ENCODE results near the gene NRN1L.
"Not testable (repeated sequence)": the region's sequence is repeated elsewhere in the genome, so short reads cannot be mapped to it uniquely, and the experiment has no call there.

Gene NRN1L

DNA sequence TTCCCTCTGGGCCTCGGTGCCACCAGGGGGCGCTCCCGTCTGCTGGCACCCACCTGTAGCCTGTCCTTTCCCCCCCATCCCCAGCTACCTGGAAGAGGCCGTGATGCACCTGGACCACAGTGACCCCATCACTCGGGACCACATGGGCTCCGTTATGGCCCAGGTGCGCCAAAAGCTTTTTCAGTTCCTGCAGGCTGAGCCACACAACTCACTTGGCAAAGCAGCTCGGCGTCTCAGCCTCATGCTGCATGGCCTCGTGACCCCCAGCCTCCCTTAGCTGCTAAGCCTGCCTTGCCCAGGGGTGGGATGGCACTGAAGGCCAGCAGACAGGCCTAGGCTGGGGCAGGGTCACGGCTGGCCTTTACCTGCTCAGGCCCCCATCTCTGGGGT lies 818 bp upstream of the NRN1L start:
- DNase-seq = peak; percentile 3

DNA sequence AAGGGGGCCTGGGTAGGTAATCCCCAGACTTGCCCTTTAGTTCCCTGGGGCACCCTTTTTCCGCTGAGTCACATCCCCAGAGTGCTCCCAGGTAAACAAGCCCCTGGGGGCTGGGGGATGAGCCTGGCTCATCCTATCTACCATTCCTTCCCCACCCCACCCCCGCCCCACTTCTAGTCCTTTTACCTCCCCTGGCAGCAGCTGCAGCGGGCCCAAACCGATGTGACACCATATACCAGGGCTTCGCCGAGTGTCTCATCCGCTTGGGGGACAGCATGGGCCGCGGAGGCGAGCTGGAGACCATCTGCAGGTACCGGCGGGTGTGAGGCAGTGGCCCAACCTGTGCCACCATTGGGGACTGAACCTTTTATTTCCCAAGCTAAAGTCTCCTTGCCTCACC lies 860 bp downstream of the NRN1L start:
- no peak for DNase-seq

DNA sequence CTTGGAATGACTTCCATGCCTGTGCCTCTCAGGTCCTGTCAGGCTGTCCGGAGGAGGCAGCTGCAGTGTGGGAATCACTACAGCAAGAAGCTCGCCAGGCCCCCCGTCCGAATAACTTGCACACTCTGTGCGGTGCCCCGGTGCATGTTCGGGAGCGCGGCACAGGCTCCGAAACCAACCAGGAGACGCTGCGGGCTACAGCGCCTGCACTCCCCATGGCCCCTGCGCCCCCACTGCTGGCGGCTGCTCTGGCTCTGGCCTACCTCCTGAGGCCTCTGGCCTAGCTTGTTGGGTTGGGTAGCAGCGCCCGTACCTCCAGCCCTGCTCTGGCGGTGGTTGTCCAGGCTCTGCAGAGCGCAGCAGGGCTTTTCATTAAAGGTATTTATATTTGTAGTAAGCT lies 1.3 kb downstream of the NRN1L start:
- no peak for DNase-seq

DNA sequence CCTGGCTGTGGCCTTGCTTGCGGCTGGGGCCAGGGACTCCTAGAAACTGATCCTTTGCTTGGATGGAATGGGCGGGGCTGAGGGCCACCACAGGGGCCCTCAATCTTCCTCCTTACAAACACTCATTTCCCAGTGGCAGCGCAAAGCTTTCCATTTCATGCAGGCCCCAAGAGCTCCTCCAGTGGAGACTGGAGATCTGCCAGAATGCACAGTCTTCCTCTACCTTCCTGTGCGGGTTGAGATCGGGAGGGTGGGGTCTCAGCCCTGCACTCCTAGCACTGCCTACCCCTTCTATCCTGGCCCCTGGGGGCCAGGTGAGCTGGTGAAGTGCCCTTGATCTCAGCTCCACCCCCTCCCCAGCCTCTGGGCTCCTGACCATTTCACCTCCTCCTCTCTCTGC lies 1.7 kb downstream of the NRN1L start:
- DNase-seq = no peak

DNA sequence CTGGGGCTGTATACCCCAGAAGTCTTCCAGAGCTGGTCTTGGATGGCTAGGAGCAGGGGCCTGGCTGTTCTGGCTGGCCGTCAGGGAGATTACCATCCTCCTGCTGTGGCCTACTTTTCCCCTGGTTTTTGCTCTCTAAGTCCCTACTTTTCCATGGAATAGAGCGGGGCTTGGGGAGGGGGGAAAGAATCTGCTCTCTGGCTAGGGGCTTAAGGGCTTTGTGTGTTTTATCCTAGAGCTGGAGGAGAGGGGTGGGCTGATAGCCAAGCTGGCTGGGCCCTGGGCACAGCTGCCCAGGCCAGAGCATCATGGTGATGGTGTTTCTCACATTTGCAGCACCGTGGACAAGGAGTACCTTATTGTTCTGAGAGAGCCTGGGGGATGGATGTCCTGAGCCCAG lies 3.6 kb downstream of the NRN1L start:
- DNase-seq = no peak

DNA sequence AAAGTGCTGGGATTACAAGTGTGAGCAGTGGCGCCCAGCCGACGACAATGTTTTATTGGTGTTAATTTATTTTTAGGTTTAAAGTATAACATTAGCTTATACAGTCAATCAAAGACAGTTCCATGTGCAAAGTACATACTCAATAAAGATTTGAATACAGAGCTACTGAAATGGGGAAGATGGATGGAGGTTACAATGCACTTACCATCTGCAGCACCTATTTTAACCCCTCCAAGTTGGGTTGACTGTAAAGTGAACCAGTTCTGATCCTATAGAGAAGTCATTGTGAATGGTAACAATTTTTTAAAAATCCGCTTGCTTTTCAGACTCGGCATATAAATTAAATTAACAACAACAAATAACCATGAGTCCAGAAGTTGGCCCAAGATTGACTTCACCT lies 7.7 kb downstream of the NRN1L start:
- no peak for DNase-seq

- DNase-seq = peak; percentile 86
Measured at GRCh38 chr16:67892899-67893742, 8.4 kb downstream of the NRN1L start, which contains the start of gene PSKH1. Gene PSKH1, plus strand, starts transcription at chr16:67893254. Its CDS starts 15,496 bp downstream, at chr16:67908750.

GRCh38 chr16:67893743-67894399 lies 9.2 kb downstream of the NRN1L start:
- DNase-seq = no peak

GRCh38 chr16:67897231-67897630 lies 12.5 kb downstream of the NRN1L start:
- no peak for DNase-seq

DNA sequence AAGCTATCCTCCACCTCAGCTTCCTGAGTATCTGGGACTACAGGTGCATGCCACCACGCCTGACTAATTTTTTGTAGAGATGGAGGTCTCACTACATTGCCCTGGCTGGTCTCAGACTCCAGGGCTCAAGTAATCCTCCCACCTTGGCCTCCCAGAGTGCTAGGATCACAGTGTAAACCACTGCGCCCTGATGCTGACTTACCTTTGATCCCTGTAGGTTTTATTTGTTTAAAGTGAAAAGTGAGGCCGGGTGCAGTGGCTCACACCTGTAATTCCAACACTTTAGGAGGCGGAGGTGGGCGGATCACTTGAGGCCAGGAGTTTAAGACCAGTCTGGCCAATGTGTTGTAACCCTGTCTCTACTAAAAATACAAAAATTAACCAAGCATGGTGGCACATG lies 17.0 kb downstream of the NRN1L start:
- no peak for DNase-seq

- no peak for DNase-seq
Measured at GRCh38 chr16:67902831-67903230, 18.1 kb downstream of the NRN1L start.

DNA sequence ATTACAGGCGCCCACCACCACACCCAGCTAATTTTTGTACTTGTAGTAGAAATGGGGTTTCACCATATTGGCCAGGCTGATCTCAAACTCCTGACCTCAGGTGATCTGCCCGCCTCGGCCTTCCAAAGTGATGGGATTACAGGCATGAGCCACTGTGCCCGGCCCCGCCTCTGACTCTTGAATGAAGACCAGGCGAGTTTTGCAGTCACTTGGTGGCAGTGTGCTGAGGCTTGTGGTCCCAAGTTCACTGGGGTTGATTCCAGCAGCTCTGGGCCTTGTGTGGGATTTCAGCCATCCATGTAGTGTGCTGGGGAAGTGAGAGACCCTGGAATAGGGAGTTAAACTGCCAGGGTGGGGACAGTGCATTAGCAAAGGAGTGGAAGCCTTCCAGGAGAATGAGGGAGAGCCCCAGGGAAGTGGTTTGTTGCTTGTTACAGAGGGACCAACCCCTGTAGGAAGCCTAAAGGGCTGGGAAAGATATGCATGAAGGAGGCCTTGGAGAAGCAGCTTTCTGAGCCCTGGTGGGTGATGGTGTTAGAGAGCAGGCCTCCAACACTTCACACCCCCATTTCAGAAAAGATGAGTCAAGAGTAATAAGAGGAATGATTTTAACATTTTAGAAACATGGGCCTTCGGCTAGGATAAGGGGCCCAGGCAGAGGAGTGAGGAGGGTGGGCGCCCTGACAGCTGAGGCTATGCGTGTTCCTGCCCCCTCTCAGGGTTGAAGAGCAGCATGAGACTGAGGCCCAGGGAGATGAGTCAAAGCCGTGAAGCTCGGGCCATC lies 22.9 kb downstream of the NRN1L start:
- no peak for DNase-seq

GRCh38 chr16:67909056-67909742 lies 24.5 kb downstream of the NRN1L start:
- no peak for DNase-seq

DNA sequence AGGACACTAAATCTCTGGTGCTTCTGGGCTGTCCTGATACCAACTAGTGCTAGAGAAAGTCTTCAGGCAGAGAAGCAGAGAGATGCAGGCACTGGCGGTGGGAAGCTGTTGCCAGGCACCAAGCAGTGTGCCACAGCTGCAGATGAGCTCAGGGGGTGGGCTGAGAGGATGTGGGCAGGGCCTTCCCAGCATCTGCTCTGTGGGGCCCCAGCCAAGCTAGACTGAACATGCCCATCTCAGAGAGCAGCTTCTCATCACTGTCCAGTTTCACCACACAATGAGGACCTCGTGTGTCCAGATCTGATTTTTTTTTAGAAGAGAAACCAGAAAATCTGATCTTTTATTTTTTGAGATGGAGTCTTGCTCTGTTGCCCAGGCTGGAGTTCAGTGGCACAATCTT lies 25.5 kb downstream of the NRN1L start:
- DNase-seq = peak; percentile 26

DNA sequence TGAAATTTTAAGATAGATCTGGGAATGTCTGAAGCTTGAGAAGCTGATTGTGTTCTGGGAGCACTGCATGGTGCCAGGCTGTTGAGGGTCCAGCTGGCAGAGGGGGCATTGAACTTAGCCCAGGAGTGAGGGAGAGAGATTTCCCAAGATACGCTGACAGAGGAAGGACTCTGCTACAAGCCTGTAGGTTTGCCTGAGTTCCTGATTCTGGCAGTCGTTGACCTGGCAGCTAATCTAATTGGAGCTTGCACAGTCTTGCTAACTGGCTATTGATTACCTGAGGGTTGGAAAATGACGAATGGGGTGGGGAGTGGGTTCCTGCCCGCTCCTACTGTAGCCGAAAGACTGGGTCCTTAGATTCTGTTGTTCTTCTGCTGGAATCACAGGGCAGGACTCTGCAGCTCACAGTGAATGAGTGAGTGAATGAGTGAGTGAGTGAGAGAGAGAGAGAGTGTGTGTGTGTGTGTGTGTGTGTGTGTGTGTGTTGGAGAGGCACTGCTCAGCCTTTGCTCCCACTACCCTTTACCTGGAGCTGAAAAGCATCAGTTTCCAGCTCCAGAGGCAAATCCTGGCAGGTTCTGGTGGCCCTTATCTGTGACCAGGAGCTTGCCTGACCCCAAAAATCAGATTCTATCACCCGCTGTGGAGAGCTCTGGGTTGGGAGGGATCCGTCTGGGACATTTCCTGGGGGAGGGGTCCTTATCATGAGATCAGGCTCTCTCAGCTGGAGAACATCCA lies 30.2 kb downstream of the NRN1L start:
- DNase-seq = no peak

DNA sequence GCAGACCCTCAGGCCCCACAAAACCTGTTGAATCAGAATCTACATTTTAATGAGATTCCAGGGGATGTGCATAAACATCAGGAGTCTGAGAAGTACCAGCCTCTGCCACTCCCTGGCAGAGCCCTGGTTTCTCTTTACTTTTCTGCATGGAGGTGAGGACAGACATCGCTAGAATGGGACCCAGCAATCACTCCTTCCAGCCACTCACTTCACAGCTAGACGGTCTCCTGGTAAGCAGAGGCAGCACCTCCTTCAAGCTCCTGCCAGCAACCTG lies 30.7 kb downstream of the NRN1L start:
- DNase-seq = not testable (repeated sequence)

DNA sequence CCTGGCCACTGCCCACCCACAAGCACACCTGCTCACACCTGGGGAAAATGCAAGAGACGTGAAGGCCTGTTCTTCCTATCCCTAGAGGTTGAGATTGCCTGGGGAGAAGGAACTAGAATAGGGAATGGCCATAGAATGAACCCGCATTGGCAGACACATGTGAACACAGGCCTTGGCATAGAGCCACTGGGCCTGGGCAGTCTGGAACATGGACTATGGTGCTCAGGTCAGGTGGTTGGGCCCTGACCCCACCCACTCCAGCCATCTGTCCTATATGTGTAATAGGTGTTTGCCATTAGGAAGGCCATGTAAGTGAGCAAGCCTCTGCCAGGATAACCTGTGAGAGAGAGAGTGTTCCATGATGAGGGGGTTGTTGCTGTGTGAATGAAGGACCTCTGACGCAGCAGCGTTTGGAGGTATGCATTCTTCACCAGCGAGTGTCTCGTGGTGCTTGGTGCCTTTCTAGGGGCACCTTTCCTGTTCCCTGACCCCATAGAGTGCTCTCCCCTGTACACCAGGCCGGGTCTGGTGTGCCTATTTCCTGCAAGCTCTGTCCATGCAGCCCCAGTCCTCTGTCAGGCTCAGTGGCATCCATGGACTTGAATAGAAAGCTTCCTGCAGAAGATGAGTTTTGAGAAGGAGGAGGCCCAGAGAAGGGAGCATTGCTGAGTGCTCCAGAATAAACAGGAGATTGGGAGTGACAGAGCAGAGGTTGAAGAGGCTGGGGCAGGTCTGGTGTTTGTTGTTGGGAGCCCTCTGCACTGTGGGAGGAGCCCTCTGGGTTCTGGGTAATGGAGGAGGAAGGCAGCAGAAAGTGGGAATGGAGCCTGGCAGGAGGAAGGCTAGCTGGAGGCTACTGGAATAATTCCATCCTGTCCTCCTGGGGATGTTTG lies 31.4 kb downstream of the NRN1L start:
- no peak for DNase-seq

DNA sequence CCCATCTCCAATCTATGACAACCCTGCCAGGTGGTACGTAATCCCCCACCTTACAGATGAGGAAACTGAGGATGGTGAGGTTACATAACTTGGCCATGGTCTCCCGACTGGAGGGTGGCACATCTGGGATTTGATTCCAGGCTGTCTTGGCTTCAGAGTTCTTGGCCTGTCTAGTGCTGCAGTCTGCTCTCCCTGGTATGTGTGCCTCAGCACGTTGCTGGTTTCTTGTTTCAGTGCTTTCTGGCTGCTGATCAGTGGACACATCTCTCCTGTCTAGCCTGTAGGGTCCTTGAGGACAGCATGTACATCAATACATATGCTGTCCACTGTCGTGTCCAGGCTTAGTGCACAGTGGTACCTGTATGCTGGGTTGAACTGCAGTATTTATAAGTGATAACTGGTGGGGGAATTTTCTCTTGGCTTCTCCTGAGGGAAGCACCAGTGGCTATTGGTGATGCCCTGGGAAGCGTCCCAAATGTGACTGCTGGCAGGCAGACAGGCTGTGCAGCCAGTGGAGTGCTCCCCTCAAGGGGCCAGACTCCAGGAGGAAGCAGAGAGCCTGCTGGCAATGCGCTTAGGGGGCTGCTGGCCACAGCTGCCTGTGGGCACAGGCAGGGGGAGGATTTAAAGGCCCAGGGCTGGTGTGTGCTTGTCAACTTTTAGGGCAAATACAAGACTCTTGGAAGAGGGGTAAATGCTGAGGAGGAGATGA lies 32.6 kb downstream of the NRN1L start:
- DNase-seq = no peak

- DNase-seq = no peak
Measured at GRCh38 chr16:67917852-67918236, 33.2 kb downstream of the NRN1L start.

GRCh38 chr16:67919622-67920221 lies 35.0 kb downstream of the NRN1L start:
- DNase-seq = no peak
